ENCODE measurements around the gene SLX4IP. TPM values are rescaled to one million over a fixed set of nuclear protein-coding genes. Genes with fewer than 3 reads are reported as not detected.

The SLX4IP gene
- total and polyA plus RNA-seq, 2 of the 13 experiments (the other 11 are each of a cell fraction or from before 2014, with no cell fraction given), result 3.6 to 7.3 TPM

GRCh38 chr20:10671919-10672623 lies 237.0 kb downstream of the SLX4IP start (continued):
- TF ChIP-seq ZFP91 (CRISPR knock-in tag; IDR thresholded peaks at IDR 0.05; ENCODE audit: borderline replicate concordance), result no peak
- TF ChIP-seq MXI1 (IDR thresholded peaks at IDR 0.05; ENCODE audit: borderline replicate concordance, low read depth, low read length), result no peak
- TF ChIP-seq DNMT1 (CRISPR knock-in tag; IDR thresholded peaks at IDR 0.05), result no peak
- TF ChIP-seq HOMEZ (CRISPR knock-in tag; IDR thresholded peaks at IDR 0.05; ENCODE audit: low read depth), result no peak
- no peak for TF ChIP-seq ZBTB33 (CRISPR knock-in tag; IDR thresholded peaks at IDR 0.05)
- TF ChIP-seq KLF13 (CRISPR knock-in tag; IDR thresholded peaks at IDR 0.05), result no peak
- no peak for TF ChIP-seq HOXA9 (CRISPR knock-in tag; IDR thresholded peaks at IDR 0.05; ENCODE audit: borderline replicate concordance)
- no peak for TF ChIP-seq ARID5B (CRISPR knock-in tag; IDR thresholded peaks at IDR 0.05)
- TF ChIP-seq ZMYM3 (CRISPR knock-in tag; IDR thresholded peaks at IDR 0.05), result no peak
- peak; percentile 74 for TF ChIP-seq BORCS8-MEF2B (CRISPR knock-in tag; IDR thresholded peaks at IDR 0.05)
- peak; percentile 27 for TF ChIP-seq HNRNPK (IDR thresholded peaks at IDR 0.05; ENCODE audit: low read depth, low read length, poor library complexity, severe bottlenecking)
- no peak for TF ChIP-seq ZNF563 (CRISPR knock-in tag; IDR thresholded peaks at IDR 0.05)
- 0 out of 2 replicates have a peak, but pooled peaks have one; percentile 53 for TF ChIP-seq THAP8 (CRISPR knock-in tag; IDR thresholded peaks at IDR 0.05; ENCODE audit: borderline replicate concordance)
- no peak for TF ChIP-seq MLX (CRISPR knock-in tag; IDR thresholded peaks at IDR 0.05)
- TF ChIP-seq SP2 (CRISPR knock-in tag; IDR thresholded peaks at IDR 0.05), result peak; percentile 26; the same call in 1 of the 2 replicates
- no peak for TF ChIP-seq ZNF343 (CRISPR knock-in tag; IDR thresholded peaks at IDR 0.05)
- no peak for TF ChIP-seq YY1 (IDR thresholded peaks at IDR 0.05; ENCODE audit: insufficient read depth, insufficient replicate concordance, low read depth, low read length)
- no peak for TF ChIP-seq ELF3 (CRISPR knock-in tag; IDR thresholded peaks at IDR 0.05)
- TF ChIP-seq ARNTL (CRISPR knock-in tag; IDR thresholded peaks at IDR 0.05), result no peak
